Activated CD4-positive, CD25-positive, alpha-beta regulatory T cell treated with anti-CD3 and anti-CD28 coated beads, Interleukin-2, amount 50 U/mL, for 72 hours (primary cell): ENCODE results near the gene CNTNAP3.
"Not testable (repeated sequence)": the region's sequence is repeated elsewhere in the genome, so short reads cannot be mapped to it uniquely, and the experiment has no call there.

Experiments used
- DNase-seq: peaks from one replicate; pipeline ENCODE4 v3.0.0; 2021

Gene CNTNAP3

GRCh38 chr9:39062966-39063365 lies 225.0 kb downstream of the CNTNAP3 start:
- not testable (repeated sequence) for DNase-seq

GRCh38 chr9:39054453-39054852 lies 233.5 kb downstream of the CNTNAP3 start:
- not testable (repeated sequence) for DNase-seq

- DNase-seq = not testable (repeated sequence)
These were observed 241.1 kb downstream of the CNTNAP3 start for GRCh38 chr9:39046833-39047232.

- not testable (repeated sequence) for DNase-seq
These were observed 245.6 kb downstream of the CNTNAP3 start for GRCh38 chr9:39042352-39042803.

GRCh38 chr9:39041774-39042173 lies 246.2 kb downstream of the CNTNAP3 start:
- not testable (repeated sequence) for DNase-seq

GRCh38 chr9:39039148-39039547 lies 248.8 kb downstream of the CNTNAP3 start:
- DNase-seq = not testable (repeated sequence)

- DNase-seq = not testable (repeated sequence)
These were observed 249.7 kb downstream of the CNTNAP3 start for GRCh38 chr9:39038221-39038620.

GRCh38 chr9:39033849-39034248 lies 254.1 kb downstream of the CNTNAP3 start:
- DNase-seq = not testable (repeated sequence)

GRCh38 chr9:39030204-39031019 lies 257.6 kb downstream of the CNTNAP3 start:
- DNase-seq = not testable (repeated sequence)

GRCh38 chr9:39028855-39029254 lies 259.1 kb downstream of the CNTNAP3 start:
- not testable (repeated sequence) for DNase-seq

GRCh38 chr9:39028168-39028567 lies 259.8 kb downstream of the CNTNAP3 start:
- DNase-seq = not testable (repeated sequence)

GRCh38 chr9:39025911-39026588 lies 261.9 kb downstream of the CNTNAP3 start:
- not testable (repeated sequence) for DNase-seq
